A549 (cell line): Measurements from ENCODE around the gene IL12RB2. TPM values are rescaled to one million over a fixed set of nuclear protein-coding genes. Genes with fewer than 3 reads are reported as not detected.

ENCODE experiments used
- ATAC-seq, 2 experiments: fragments of 200-7000 bp in 1 of 2; fragments of >200 bp in 1 of 2; cut with Nextera tagmentation in 1 of 2; cut with Tn5 transposase in 1 of 2; 3 replicates each; pipeline versions ENCODE4 v1.8.0 to v1.9.1; 2018 to 2020; ENCODE audit warnings: mild to moderate bottlenecking in 1 of 2, moderate library complexity in 1 of 2
- CTCF ChIA-PET: fragments of 300-600 bp; sonication (Branson Sonifier 250); formaldehyde crosslinking; extraction: SDS; loops from one replicate; lab custom pipeline; 2021; ENCODE audit warnings: antibody characterized with exemption, inconsistent platforms; lab: Yijun Ruan, JAX
- POLR2A ChIA-PET: fragments of 350-600 bp; formaldehyde crosslinking; extraction: SDS; loops from one replicate; lab custom pipeline; 2021; ENCODE audit warnings: antibody characterized with exemption, inconsistent platforms; lab: Yijun Ruan, JAX
- DNase-seq, 2 experiments: peaks; one replicate each; pipeline versions ENCODE4 v3.0.0 to v3.0.0-alpha.2; 2011 to 2016; ENCODE audit warnings: low read depth in 1 of 2, low spot score in 1 of 2
- FAIRE-seq: peaks from 2 replicates; lab custom pipeline; 2011; peaks lifted over from hg19 to GRCh38; lab: Jason Lieb, UNC
- H3K27ac ChIP-seq, 2 experiments: fragments of >200 bp; sonication (Bioruptor Twin); formaldehyde crosslinking; 3 replicates each; pipeline ENCODE4 v1.5.1; 2016 to 2017
- H3K4me1 ChIP-seq: fragments of >200 bp; sonication (Bioruptor Twin); formaldehyde crosslinking; 3 replicates; pipeline ENCODE4 v1.6.1; 2016
- H3K4me2 ChIP-seq: fragments of >200 bp; sonication (Bioruptor Twin); formaldehyde crosslinking; 3 replicates; pipeline ENCODE4 v1.6.1; 2016
- H3K4me3 ChIP-seq: fragments of >200 bp; sonication (Bioruptor Twin); formaldehyde crosslinking; 3 replicates; pipeline ENCODE4 v1.5.1; 2016
- H3K9me3 ChIP-seq: fragments of >200 bp; sonication (Bioruptor Twin); formaldehyde crosslinking; 3 replicates; pipeline ENCODE4 v1.6.1; 2016
- CBX2 ChIP-seq: fragments of 200-600 bp; sonication (generic); IDR thresholded peaks from 2 replicates; pipeline ENCODE4 v1.6.1; 2016; ENCODE audit warnings: low read depth, mild to moderate bottlenecking, borderline replicate concordance
- CHD4 ChIP-seq: fragments of 200-600 bp; sonication (generic); IDR thresholded peaks from 2 replicates; pipeline ENCODE4 v1.6.1; 2016; ENCODE audit warnings: antibody characterized with exemption, mild to moderate bottlenecking, borderline replicate concordance
- E2F6 ChIP-seq: IDR thresholded peaks from 2 replicates; pipeline ENCODE4 v1.6.1; 2012; ENCODE audit warnings: low read depth, borderline replicate concordance
- EHF ChIP-seq: fragments of 250-450 bp; sonication (Bioruptor Pico); IDR thresholded peaks from 2 replicates; pipeline ENCODE4 v1.5.0; 2020; ENCODE audit warnings: mild to moderate bottlenecking
- ESRRA ChIP-seq: fragments of 150-350 bp; IDR thresholded peaks from 2 replicates; pipeline ENCODE4 v1.6.1; 2014; ENCODE audit warnings: mild to moderate bottlenecking, low read length, borderline replicate concordance
- FOXS1 ChIP-seq: fragments of 250-450 bp; sonication (Bioruptor Pico); IDR thresholded peaks from 2 replicates; pipeline ENCODE4 v1.5.0; 2020; ENCODE audit warnings: mild to moderate bottlenecking, moderate library complexity
- GATA3 ChIP-seq: IDR thresholded peaks from 2 replicates; pipeline ENCODE4 v1.6.1; 2012; ENCODE audit warnings: borderline replicate concordance
- HOXB13 ChIP-seq: fragments of 250-450 bp; sonication (Bioruptor Pico); IDR thresholded peaks from 2 replicates; pipeline ENCODE4 v1.5.0; 2020; ENCODE audit warnings: low read depth, mild to moderate bottlenecking, moderate library complexity
- HOXB5 ChIP-seq: fragments of 250-450 bp; sonication (Bioruptor Pico); IDR thresholded peaks from 2 replicates; pipeline ENCODE4 v1.5.0; 2020; ENCODE audit warnings: mild to moderate bottlenecking, moderate library complexity
- JUN ChIP-seq, 2 experiments: fragments of >200 bp; sonication (Bioruptor Twin); formaldehyde crosslinking; IDR thresholded peaks; 2 replicates in 1 of 2; 3 replicates in 1 of 2; pipeline ENCODE4 v1.6.1; 2016 to 2017
- MAZ ChIP-seq: fragments of 150-350 bp; IDR thresholded peaks from 2 replicates; pipeline ENCODE4 v1.6.1; 2014; ENCODE audit warnings: antibody characterized with exemption, low read depth, low read length, borderline replicate concordance
- PHF8 ChIP-seq: fragments of 200-600 bp; sonication (generic); IDR thresholded peaks from 2 replicates; pipeline ENCODE4 v1.6.1; 2016; ENCODE audit warnings: low read depth, mild to moderate bottlenecking, antibody characterized with exemption, moderate library complexity, borderline replicate concordance
- RARB ChIP-seq: fragments of 250-450 bp; sonication (Bioruptor Pico); IDR thresholded peaks from 2 replicates; pipeline ENCODE4 v1.8.0; 2021; ENCODE audit warnings: mild to moderate bottlenecking, moderate library complexity
- RCOR1 ChIP-seq: fragments of 150-350 bp; IDR thresholded peaks from 2 replicates; pipeline ENCODE4 v1.6.1; 2014; ENCODE audit warnings: antibody characterized with exemption, low read length, low read depth
- RNF2 ChIP-seq: fragments of 200-600 bp; sonication (generic); IDR thresholded peaks from 2 replicates; pipeline ENCODE4 v1.6.1; 2016; ENCODE audit warnings: low read depth, mild to moderate bottlenecking, antibody characterized with exemption, moderate library complexity, borderline replicate concordance
- SMC3 ChIP-seq: fragments of >200 bp; sonication (Bioruptor Twin); formaldehyde crosslinking; IDR thresholded peaks from 3 replicates; pipeline ENCODE4 v1.6.1; 2018; ENCODE audit warnings: inconsistent platforms
- TFCP2L1 ChIP-seq: fragments of 250-450 bp; sonication (Bioruptor Pico); IDR thresholded peaks from 2 replicates; pipeline ENCODE4 v1.5.0; 2021; ENCODE audit warnings: mild to moderate bottlenecking
- WGBS: methylation state at CpG from one replicate; pipeline ENCODE4 v1.1.6; 2017; ENCODE audit errors: missing lambda C conversion rate; 5-methylcytosine and 5-hydroxymethylcytosine counted together
- polyA plus RNA-seq, 4 experiments: library from polyadenylated mRNA; depleted of rRNA in 3 of 4; stranded (reverse); fragments of >200 nt; fragmentation: RNase III in 1 of 4; extraction: RNeasy Plus Mini Kit Qiagen cat#74134 plus additional on column Dnase treatment in 1 of 4; gene quantifications; 2 replicates in 3 of 4; 3 replicates in 1 of 4; pipeline ENCODE4 v1.2.3, GENCODE V29; 2011 to 2017
- TF ChIP-seq, protein P1 (sequence below): fragments of >200 bp; sonication (Bioruptor Twin); formaldehyde crosslinking; IDR thresholded peaks from 3 replicates; pipeline ENCODE4 v1.5.1; 2016
- TF ChIP-seq, protein P2 (sequence below): IDR thresholded peaks from 2 replicates; pipeline ENCODE4 v1.6.1; 2012

The IL12RB2 gene
- polyA plus RNA-seq, 2 of the 4 experiments (the other 2 are of a cell fraction): not detected

DNA sequence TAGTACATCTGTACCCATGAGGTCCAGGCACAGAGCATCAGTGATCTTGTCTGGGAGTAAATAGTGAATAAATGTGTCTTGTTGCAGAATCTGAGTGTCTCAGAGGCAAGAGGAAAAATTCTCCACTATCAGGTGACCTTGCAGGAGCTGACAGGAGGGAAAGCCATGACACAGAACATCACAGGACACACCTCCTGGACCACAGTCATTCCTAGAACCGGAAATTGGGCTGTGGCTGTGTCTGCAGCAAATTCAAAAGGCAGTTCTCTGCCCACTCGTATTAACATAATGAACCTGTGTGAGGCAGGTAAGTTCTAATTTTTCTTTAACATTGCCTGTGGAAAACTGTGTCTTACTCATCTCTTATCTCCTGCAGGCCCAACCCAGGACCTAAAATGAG lies 43.1 kb downstream of the IL12RB2 start:
- ATAC-seq: no peak
- no peak for FAIRE-seq
- 57% methylated on average over 2 of the region's 2 CpGs for WGBS
- POLR2A ChIA-PET: no interaction called here
- DNase-seq: no peak
- Histone ChIP-seq H3K4me2 (no peak overlapping the region), H3K9me3 (no peaks in the 10 kb centered on the region), H3K27ac (no peak overlapping the region), H3K4me1 (no peaks in the 10 kb centered on the region), H3K4me3 (no peak overlapping the region)
- TF ChIP-seq EHF (CRISPR knock-in tag) (no peak), RCOR1 (no peak), E2F6 (no peak), JUN (IDR thresholded peaks at IDR 0.05) (no peak)
- CTCF ChIA-PET: interaction anchor here (3.1 kb wide), 1 partner anchor 150 kb away, joined by 17 read pairs; no protein-coding TSS in a partner anchor

DNA sequence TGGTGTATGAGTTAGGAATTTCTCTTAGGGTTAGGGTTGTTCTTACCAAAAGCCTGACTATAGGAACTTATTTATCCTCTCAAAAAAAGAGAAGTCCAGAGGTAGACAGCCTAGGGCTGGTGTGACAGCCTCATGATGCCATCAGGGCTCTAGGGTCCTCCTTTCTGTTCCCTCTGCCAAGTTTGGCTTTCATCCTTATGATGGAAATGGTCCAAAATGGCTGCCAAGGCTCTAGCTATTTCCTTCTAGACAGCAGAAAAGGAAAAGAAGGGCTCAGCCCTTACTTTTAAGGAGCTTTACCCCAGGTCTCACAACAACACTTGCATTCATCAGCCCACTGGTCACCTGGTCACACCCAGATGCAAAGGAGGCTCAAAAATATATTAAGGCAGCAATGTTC lies 44.5 kb downstream of the IL12RB2 start:
- FAIRE-seq: no peak
- no peak for TF ChIP-seq RARB (CRISPR knock-in tag)
- TF ChIP-seq, protein P1, sequence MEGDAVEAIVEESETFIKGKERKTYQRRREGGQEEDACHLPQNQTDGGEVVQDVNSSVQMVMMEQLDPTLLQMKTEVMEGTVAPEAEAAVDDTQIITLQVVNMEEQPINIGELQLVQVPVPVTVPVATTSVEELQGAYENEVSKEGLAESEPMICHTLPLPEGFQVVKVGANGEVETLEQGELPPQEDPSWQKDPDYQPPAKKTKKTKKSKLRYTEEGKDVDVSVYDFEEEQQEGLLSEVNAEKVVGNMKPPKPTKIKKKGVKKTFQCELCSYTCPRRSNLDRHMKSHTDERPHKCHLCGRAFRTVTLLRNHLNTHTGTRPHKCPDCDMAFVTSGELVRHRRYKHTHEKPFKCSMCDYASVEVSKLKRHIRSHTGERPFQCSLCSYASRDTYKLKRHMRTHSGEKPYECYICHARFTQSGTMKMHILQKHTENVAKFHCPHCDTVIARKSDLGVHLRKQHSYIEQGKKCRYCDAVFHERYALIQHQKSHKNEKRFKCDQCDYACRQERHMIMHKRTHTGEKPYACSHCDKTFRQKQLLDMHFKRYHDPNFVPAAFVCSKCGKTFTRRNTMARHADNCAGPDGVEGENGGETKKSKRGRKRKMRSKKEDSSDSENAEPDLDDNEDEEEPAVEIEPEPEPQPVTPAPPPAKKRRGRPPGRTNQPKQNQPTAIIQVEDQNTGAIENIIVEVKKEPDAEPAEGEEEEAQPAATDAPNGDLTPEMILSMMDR: no peak
- no peak for TF ChIP-seq PHF8
- no peak for TF ChIP-seq GATA3
- TF ChIP-seq HOXB5 (CRISPR knock-in tag): no peak
- TF ChIP-seq RNF2: no peak
- TF ChIP-seq ESRRA: no peak
- no peak for TF ChIP-seq CBX2
- TF ChIP-seq, all 56 proteins: peak for 0
- no peak for ATAC-seq
- Histone ChIP-seq H3K4me2 (no peak overlapping the region), H3K4me1 (no peaks in the 10 kb centered on the region), H3K27ac (no peak overlapping the region), H3K4me3 (no peak overlapping the region), H3K9me3 (no peaks in the 10 kb centered on the region)
- DNase-seq: no peak
- ChIA-PET CTCF (interaction anchor here (3.1 kb wide), 1 partner anchor 149 kb away, joined by 17 read pairs; no protein-coding TSS in a partner anchor), POLR2A (no interaction called here)

GRCh38 chr1:67355745-67356424 lies 48.2 kb downstream of the IL12RB2 start:
- no peak for ATAC-seq
- Histone ChIP-seq H3K4me2 (no peak overlapping the region), H3K27ac (no peak overlapping the region), H3K4me1 (no peaks in the 10 kb centered on the region), H3K4me3 (no peak overlapping the region), H3K9me3 (no peaks in the 10 kb centered on the region)
- no peak for TF ChIP-seq TFCP2L1
- TF ChIP-seq, protein P1: no peak
- TF ChIP-seq HOXB13 (CRISPR knock-in tag): no peak
- no peak for TF ChIP-seq CHD4
- TF ChIP-seq ESRRA: no peak
- TF ChIP-seq GATA3: no peak
- TF ChIP-seq JUN (IDR thresholded peaks at IDR 0.05): no peak
- TF ChIP-seq SMC3: no peak
- no peak for TF ChIP-seq MAZ
- TF ChIP-seq FOXS1 (CRISPR knock-in tag): no peak
- TF ChIP-seq, protein P2, sequence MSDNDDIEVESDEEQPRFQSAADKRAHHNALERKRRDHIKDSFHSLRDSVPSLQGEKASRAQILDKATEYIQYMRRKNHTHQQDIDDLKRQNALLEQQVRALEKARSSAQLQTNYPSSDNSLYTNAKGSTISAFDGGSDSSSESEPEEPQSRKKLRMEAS: no peak
- TF ChIP-seq RARB (CRISPR knock-in tag): no peak
- 96% methylated on average over 3 of the region's 3 CpGs for WGBS
- no peak for FAIRE-seq
- ChIA-PET CTCF (interaction anchor here (0.9 to 1.1 kb wide), 3 partner anchors 21 to 145 kb away, joined by 3 read pairs; no protein-coding TSS in a partner anchor), POLR2A (no interaction called here)
- DNase-seq: no peak
